H1 (cell line): ENCODE results near the gene BOLA1.

ENCODE experiments used
- ASH2L ChIP-seq: fragments of 200-600, 300-600 bp; sonication (generic); IDR thresholded peaks from one replicate; pipeline ENCODE4 v1.7.1; 2017; ENCODE audit warnings: low read length
- CTBP2 ChIP-seq: IDR thresholded peaks from 2 replicates; pipeline ENCODE4 v1.7.0; 2011; ENCODE audit warnings: borderline replicate concordance, mild to moderate bottlenecking, moderate library complexity, mixed read lengths, low read length; ENCODE audit not compliant: insufficient read depth, insufficient read length
- CTCF ChIP-seq, 3 experiments: IDR thresholded peaks; 1 replicate in 2 of 3; 2 replicates in 1 of 3; pipeline versions ENCODE4 v1.5.1 to v1.6.1; 2011; ENCODE audit warnings: low read length in 3 of 3, mild to moderate bottlenecking in 3 of 3, inconsistent platforms in 2 of 3, low read depth in 1 of 3, moderate library complexity in 1 of 3; ENCODE audit not compliant: insufficient read depth in 1 of 3; ENCODE audit errors: control extremely low read depth in 1 of 3
- KDM5A ChIP-seq: fragments of 200-600 bp; IDR thresholded peaks from 2 replicates; pipeline ENCODE4 v1.7.1; 2012; ENCODE audit warnings: mild to moderate bottlenecking, low read length, inconsistent platforms, mixed read lengths
- MAFK ChIP-seq: IDR thresholded peaks from 2 replicates; pipeline ENCODE4 v1.6.1; 2012; ENCODE audit warnings: low read depth, mild to moderate bottlenecking, improper control_type of control experiment, low read length
- PHF8 ChIP-seq: fragments of 200-600 bp; sonication (generic); conservative IDR thresholded peaks from 2 replicates; pipeline ENCODE4 v1.7.1; 2012; ENCODE audit warnings: low read depth, mild to moderate bottlenecking, inconsistent platforms, low read length, moderate library complexity
- POLR2A ChIP-seq, 2 experiments: IDR thresholded peaks; 1 replicate in 1 of 2; 2 replicates in 1 of 2; pipeline ENCODE4 v1.6.1; 2011; ENCODE audit warnings: low read depth in 2 of 2, low read length in 2 of 2, mild to moderate bottlenecking in 2 of 2; ENCODE audit errors: control extremely low read depth in 1 of 2
- POLR2AphosphoS5 ChIP-seq: IDR thresholded peaks from 2 replicates; pipeline ENCODE4 v1.6.1; 2011; ENCODE audit warnings: low read depth, low read length
- POU5F1 ChIP-seq: IDR thresholded peaks from 2 replicates; pipeline ENCODE4 v1.6.1; 2011; ENCODE audit warnings: low read depth, mild to moderate bottlenecking, low read length, moderate library complexity
- SRF ChIP-seq: IDR thresholded peaks from 2 replicates; pipeline ENCODE4 v1.6.1; 2011; ENCODE audit warnings: mild to moderate bottlenecking, low read depth, low read length, moderate library complexity
- SUZ12 ChIP-seq: fragments of 200-600 bp; sonication (generic); IDR thresholded peaks from 2 replicates; pipeline ENCODE4 v1.6.1; 2012; ENCODE audit warnings: mild to moderate bottlenecking, inconsistent platforms, low read length, moderate library complexity, mixed read lengths
- TEAD4 ChIP-seq: IDR thresholded peaks from 2 replicates; pipeline ENCODE4 v1.6.1; 2012; ENCODE audit warnings: low read depth, low read length, inconsistent platforms, mixed read lengths

GRCh38 chr1:149936992-149937705 is 37.8 kb downstream of the BOLA1 start:
- TF ChIP-seq POU5F1 (no peak), SRF (no peak), POLR2A (IDR thresholded peaks at IDR 0.05; ENCODE audit: control extremely low read depth in 1 of 2, low read depth in 2 of 2, low read length in 2 of 2) (peak in 1 of 2 experiments; percentile 59; a peak in 1 of 3 replicates), CTCF (IDR thresholded peaks at IDR 0.05; ENCODE audit: control extremely low read depth in 1 of 3, insufficient read depth in 1 of 3, low read depth in 1 of 3, low read length in 3 of 3) (no peak), ASH2L (no peak), POLR2AphosphoS5 (peak; percentile 35; the same call in 1 of the 2 replicates), CTBP2 (no peak), MAFK (no peak), KDM5A (no peak), SUZ12 (no peak), TEAD4 (no peak), PHF8 (no peak)
